Measurements from ENCODE around the gene PPP1R7. TPM values are rescaled to one million over a fixed set of nuclear protein-coding genes. Genes with fewer than 3 reads are reported as not detected.

The PPP1R7 gene
- total and polyA plus RNA-seq, 4 donors = 18.0 to 45.8 (median 29.0) TPM

GRCh38 chr2:241151934-241152660, 1.8 kb downstream of the PPP1R7 start:
- TF ChIP-seq YY1 (IDR thresholded peaks at IDR 0.05) (no peak), GABPA (IDR thresholded peaks at IDR 0.05 in 1 of 2, conservative IDR thresholded peaks at IDR 0.05 in 1 of 2) (no peak), HNF4G (IDR thresholded peaks at IDR 0.05) (no peak), NR2F2 (IDR thresholded peaks at IDR 0.05) (no peak), SP1 (IDR thresholded peaks at IDR 0.05) (no peak), FOXA2 (IDR thresholded peaks at IDR 0.05) (no peak), ZBTB33 (IDR thresholded peaks at IDR 0.05) (no peak)
- TF ChIP-seq, protein P1, sequence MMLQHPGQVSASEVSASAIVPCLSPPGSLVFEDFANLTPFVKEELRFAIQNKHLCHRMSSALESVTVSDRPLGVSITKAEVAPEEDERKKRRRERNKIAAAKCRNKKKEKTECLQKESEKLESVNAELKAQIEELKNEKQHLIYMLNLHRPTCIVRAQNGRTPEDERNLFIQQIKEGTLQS (IDR thresholded peaks at IDR 0.05) = no peak
- peaks cover 0 to 8% (median 5%) of the 10 kb centered on the region in 4 donors for H3K36me3 ChIP-seq (ENCODE audit: control insufficient read depth in 4 of 4, insufficient read depth in 3 of 4, low read depth in 1 of 4, low read length in 3 of 4)
- no peak overlapping the region for H3K27ac ChIP-seq (ENCODE audit: low read depth in 1 of 2, low read length in 2 of 2)
- no peak overlapping the region for H3K9ac ChIP-seq (ENCODE audit: low read depth in 1 of 2, low read length in 2 of 2)
- DNase-seq (ENCODE audit: low spot score) = no peak
- WGBS = 84% methylated on average over 8 of the region's 8 CpGs
- no peaks in the 10 kb centered on the region for H3K27me3 ChIP-seq (ENCODE audit: control insufficient read depth in 4 of 4, insufficient read depth in 4 of 4, low read length in 3 of 4)
- H3K4me1 ChIP-seq (ENCODE audit: control insufficient read depth in 4 of 4, insufficient read depth in 4 of 4, low read length in 3 of 4) = peaks cover 3 to 26% (median 19%) of the 10 kb centered on the region in 4 donors
- no peaks in the 10 kb centered on the region for H3K9me3 ChIP-seq (ENCODE audit: control insufficient read depth in 4 of 4, low read length in 3 of 4)
- no peak overlapping the region for H3K4me3 ChIP-seq (ENCODE audit: low read depth in 1 of 3, low read length in 3 of 3)

- Histone ChIP-seq H3K9ac (ENCODE audit: low read depth in 1 of 2, low read length in 2 of 2) (no peak overlapping the region), H3K9me3 (ENCODE audit: control insufficient read depth in 4 of 4, low read length in 3 of 4) (no peaks in the 10 kb centered on the region), H3K4me3 (ENCODE audit: low read depth in 1 of 3, low read length in 3 of 3) (no peak overlapping the region), H3K27ac (ENCODE audit: low read depth in 1 of 2, low read length in 2 of 2) (no peak overlapping the region), H3K36me3 (ENCODE audit: control insufficient read depth in 4 of 4, insufficient read depth in 3 of 4, low read depth in 1 of 4, low read length in 3 of 4) (peaks cover 0 to 20% (median 10%) of the 10 kb centered on the region in 4 donors), H3K4me1 (ENCODE audit: control insufficient read depth in 4 of 4, insufficient read depth in 4 of 4, low read length in 3 of 4) (peaks cover 2 to 23% (median 18%) of the 10 kb centered on the region in 4 donors), H3K27me3 (ENCODE audit: control insufficient read depth in 4 of 4, insufficient read depth in 4 of 4, low read length in 3 of 4) (no peaks in the 10 kb centered on the region)
- no peak for DNase-seq (ENCODE audit: low spot score)
- TF ChIP-seq RAD21 (IDR thresholded peaks at IDR 0.05) (no peak), GABPA (IDR thresholded peaks at IDR 0.05 in 1 of 2, conservative IDR thresholded peaks at IDR 0.05 in 1 of 2) (no peak), HNF4G (IDR thresholded peaks at IDR 0.05) (no peak), FOXA1 (IDR thresholded peaks at IDR 0.05) (no peak), YY1 (IDR thresholded peaks at IDR 0.05) (no peak), TAF1 (conservative IDR thresholded peaks at IDR 0.05) (no peak), EGR1 (IDR thresholded peaks at IDR 0.05; ENCODE audit: low read depth in 2 of 2) (no peak), HNF4A (conservative IDR thresholded peaks at IDR 0.05) (no peak), ZBTB33 (IDR thresholded peaks at IDR 0.05) (no peak)
- TF ChIP-seq, protein P2, sequence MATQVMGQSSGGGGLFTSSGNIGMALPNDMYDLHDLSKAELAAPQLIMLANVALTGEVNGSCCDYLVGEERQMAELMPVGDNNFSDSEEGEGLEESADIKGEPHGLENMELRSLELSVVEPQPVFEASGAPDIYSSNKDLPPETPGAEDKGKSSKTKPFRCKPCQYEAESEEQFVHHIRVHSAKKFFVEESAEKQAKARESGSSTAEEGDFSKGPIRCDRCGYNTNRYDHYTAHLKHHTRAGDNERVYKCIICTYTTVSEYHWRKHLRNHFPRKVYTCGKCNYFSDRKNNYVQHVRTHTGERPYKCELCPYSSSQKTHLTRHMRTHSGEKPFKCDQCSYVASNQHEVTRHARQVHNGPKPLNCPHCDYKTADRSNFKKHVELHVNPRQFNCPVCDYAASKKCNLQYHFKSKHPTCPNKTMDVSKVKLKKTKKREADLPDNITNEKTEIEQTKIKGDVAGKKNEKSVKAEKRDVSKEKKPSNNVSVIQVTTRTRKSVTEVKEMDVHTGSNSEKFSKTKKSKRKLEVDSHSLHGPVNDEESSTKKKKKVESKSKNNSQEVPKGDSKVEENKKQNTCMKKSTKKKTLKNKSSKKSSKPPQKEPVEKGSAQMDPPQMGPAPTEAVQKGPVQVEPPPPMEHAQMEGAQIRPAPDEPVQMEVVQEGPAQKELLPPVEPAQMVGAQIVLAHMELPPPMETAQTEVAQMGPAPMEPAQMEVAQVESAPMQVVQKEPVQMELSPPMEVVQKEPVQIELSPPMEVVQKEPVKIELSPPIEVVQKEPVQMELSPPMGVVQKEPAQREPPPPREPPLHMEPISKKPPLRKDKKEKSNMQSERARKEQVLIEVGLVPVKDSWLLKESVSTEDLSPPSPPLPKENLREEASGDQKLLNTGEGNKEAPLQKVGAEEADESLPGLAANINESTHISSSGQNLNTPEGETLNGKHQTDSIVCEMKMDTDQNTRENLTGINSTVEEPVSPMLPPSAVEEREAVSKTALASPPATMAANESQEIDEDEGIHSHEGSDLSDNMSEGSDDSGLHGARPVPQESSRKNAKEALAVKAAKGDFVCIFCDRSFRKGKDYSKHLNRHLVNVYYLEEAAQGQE (IDR thresholded peaks at IDR 0.05) = no peak
- WGBS = 92% methylated on average over 7 of the region's 7 CpGs
These were observed 3.3 kb downstream of the PPP1R7 start for GRCh38 chr2:241153616-241154015.

All from liver (tissue), 9 donors.